OCI-LY7 (cell line): Measurements from ENCODE around the gene NME3.

Experiments used
- EZH2phosphoT487 ChIP-seq: fragments of 200-600 bp; sonication (generic); IDR thresholded peaks from 2 replicates; pipeline ENCODE4 v1.6.1; 2018; ENCODE audit warnings: low read depth, borderline replicate concordance, mild to moderate bottlenecking, mixed run types, antibody characterized with exemption, low read length, moderate library complexity, mixed read lengths
- TF ChIP-seq, protein P1 (sequence below): fragments of 200-600 bp; sonication (generic); conservative IDR thresholded peaks from 2 replicates; pipeline ENCODE4 v1.5.1; 2014; ENCODE audit warnings: mild to moderate bottlenecking, antibody characterized with exemption, low read length, moderate library complexity, mixed read lengths

DNA sequence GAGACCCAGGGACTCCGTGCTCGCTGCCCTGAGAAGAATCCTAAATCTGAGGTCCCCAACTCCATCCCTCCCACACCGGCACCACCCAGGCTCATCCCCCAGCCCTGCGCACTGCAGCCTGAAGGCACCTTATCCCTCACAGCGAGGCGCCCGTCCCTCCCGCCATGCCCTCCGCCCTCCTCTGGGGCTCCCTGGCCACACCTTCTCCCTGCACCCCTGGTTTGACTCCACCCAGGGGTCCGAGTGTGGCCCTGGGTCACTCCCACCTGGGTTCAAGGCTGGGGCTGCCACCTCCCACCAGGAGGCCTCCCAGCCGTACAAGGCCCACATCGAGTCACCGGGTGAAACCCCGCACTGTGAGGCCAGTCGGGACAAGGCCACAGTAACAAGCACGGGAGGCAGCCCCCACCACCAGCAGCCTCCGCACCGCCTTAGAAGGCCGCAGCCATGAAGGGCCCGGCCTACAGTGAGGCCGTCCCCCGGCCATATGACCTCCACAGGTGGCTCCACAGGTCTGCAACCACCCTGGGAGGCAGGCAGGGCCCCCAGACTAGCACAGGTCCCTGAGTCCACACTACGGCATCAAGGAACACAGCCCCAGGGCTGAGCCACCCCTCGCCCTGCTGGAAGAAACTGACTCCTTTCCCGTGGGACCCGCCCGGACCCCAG, 47.0 kb upstream of the NME3 start:
- TF ChIP-seq, protein P1, sequence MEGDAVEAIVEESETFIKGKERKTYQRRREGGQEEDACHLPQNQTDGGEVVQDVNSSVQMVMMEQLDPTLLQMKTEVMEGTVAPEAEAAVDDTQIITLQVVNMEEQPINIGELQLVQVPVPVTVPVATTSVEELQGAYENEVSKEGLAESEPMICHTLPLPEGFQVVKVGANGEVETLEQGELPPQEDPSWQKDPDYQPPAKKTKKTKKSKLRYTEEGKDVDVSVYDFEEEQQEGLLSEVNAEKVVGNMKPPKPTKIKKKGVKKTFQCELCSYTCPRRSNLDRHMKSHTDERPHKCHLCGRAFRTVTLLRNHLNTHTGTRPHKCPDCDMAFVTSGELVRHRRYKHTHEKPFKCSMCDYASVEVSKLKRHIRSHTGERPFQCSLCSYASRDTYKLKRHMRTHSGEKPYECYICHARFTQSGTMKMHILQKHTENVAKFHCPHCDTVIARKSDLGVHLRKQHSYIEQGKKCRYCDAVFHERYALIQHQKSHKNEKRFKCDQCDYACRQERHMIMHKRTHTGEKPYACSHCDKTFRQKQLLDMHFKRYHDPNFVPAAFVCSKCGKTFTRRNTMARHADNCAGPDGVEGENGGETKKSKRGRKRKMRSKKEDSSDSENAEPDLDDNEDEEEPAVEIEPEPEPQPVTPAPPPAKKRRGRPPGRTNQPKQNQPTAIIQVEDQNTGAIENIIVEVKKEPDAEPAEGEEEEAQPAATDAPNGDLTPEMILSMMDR = no peak
- TF ChIP-seq EZH2phosphoT487 = no peak
